GM21423 (cell line): ENCODE results near the gene MYG1.

Experiments
- ATAC-seq: cut with Tn5 transposase; IDR thresholded peaks from one replicate; pipeline ENCODE4 v1.9.1; 2021; ENCODE audit warnings: mild to moderate bottlenecking, moderate library complexity; ENCODE audit not compliant: unreplicated experiment

Gene MYG1

DNA sequence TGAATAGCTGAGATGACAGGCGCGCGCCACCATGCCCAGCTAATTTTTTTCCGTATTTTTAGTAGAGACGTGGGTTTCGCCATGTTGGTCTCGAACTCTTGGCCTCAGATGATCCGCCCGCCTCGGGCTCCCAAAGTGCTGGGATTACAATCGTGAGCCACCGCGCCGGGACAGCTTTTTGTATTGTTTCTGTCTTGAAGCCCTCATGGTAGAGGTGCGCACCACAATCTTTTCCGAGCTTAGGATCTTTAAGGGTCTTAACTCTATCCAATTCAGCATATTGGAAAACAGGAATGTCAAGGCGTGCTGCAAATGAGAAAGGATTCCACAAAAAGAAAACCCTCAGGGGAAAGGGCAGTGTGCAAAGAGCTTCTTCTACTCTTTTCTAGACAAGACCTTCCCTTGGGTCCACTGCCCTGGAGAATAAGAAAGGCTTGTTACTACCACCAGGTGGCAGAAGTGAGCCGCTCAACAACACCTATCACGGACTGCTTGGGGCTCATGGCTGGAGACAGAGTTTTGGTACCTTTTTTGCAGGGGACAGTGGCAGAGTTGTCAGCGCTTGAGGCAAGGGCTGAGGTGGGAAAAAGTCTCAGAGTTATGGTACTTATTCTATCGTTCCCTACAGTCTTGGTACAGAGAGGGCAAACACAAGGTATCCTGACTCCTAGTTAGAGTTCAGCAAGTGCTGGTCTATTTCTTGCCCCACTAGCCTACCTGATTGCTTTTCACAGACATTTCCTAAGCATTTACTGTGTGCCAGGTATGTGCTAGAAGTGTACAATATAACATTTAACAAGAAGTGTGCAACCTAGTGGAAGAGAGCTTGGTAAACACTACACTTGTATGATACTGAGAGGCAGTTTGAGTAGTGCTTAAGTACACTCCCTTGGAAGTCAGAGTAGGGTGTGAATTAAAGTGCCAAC lies 53.1 kb downstream of the MYG1 start:
- peak; percentile 79 for ATAC-seq

DNA sequence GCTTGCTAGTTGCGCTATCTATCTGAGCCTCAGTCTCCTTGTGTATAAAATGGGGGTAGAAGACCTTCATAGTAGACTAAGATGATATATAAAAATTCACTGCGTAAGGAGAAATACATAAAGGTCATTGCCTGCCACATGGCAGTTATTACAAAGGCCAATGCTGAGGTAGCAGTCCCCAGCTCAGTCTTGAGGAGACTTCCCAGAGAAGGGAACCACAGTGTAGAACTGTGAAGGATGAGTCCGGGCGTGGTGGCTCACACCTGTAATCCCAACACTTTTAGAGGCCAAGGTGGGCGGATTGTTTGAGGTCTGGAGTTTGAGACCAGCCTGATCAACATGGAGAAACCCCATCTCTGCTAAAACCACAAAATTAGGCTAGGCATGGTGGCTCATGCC lies 53.8 kb downstream of the MYG1 start:
- no peak for ATAC-seq

DNA sequence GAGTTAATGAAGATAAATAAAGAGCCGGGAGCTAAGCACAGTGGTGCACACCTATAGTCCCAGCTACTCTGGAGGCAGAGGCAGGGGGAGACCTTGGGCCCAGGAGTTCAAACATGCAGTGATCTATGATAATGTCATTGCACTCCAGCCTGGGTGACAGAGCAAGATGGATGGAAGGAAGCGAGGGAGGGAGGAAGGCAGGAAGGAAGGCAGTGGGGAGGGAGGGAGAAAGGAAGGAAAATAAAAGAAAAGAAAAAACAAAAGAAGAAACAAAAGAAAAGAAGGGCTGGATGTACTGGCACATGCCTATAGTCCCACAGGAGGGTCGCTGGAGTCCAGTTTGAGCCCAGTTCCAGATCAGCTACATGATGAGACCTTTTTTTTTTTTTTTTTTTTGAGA lies 55.6 kb downstream of the MYG1 start:
- no peak for ATAC-seq
